ENCODE results near the gene GCNT4. TPM values are rescaled to one million over a fixed set of nuclear protein-coding genes. Genes with fewer than 3 reads are reported as not detected.

GCNT4 gene
- total and polyA plus RNA-seq, 8 donors: 1.5 to 6.4 (median 2.8) TPM

GRCh38 chr5:75031366-75031765, 21.0 kb downstream of the GCNT4 start:
- TF ChIP-seq CTCF (IDR thresholded peaks at IDR 0.05): no peak
- H3K4me1 ChIP-seq: peaks cover 0 to 4% (median 0%) of the 10 kb centered on the region in 3 donors
- H3K9me3 ChIP-seq: no peaks in the 10 kb centered on the region
- H3K36me3 ChIP-seq: no peaks in the 10 kb centered on the region
- no peak for DNase-seq
- no peak overlapping the region for H3K27ac ChIP-seq
- no peak for FAIRE-seq
- no peak overlapping the region for H3K4me3 ChIP-seq
- intact Hi-C loops (cut with DNase I): no loop called here
- no peak for ATAC-seq
- 20 to 34% methylated on average over 3 of the region's 3 CpGs for WGBS, 2 donors
- no peaks in the 10 kb centered on the region for H3K27me3 ChIP-seq

GRCh38 chr5:75028090-75028489, 24.3 kb downstream of the GCNT4 start:
- ATAC-seq: no peak
- intact Hi-C loops (cut with DNase I): no loop called here
- Histone ChIP-seq H3K9me3 (no peaks in the 10 kb centered on the region), H3K36me3 (no peaks in the 10 kb centered on the region), H3K27ac (no peak overlapping the region), H3K4me1 (peaks cover 2 to 10% (median 5%) of the 10 kb centered on the region in 3 donors), H3K4me3 (no peak overlapping the region), H3K27me3 (no peaks in the 10 kb centered on the region)
- TF ChIP-seq CTCF (IDR thresholded peaks at IDR 0.05): no peak
- 57 to 80% methylated on average over 3 of the region's 3 CpGs for WGBS, 2 donors
- no peak for DNase-seq
- no peak for FAIRE-seq

- Histone ChIP-seq H3K4me1 (peaks cover 17 to 31% (median 27%) of the 10 kb centered on the region in 3 donors), H3K9me3 (no peaks in the 10 kb centered on the region), H3K27ac (peak overlapping the region in 2 of 4 donors; percentile 43 to 70), H3K36me3 (no peaks in the 10 kb centered on the region), H3K4me3 (no peak overlapping the region), H3K27me3 (no peaks in the 10 kb centered on the region)
- FAIRE-seq (no peak), DNase-seq (no peak), ATAC-seq (no peak)
- intact Hi-C loops (cut with DNase I): no loop called here
- no peak for TF ChIP-seq CTCF (IDR thresholded peaks at IDR 0.05)
- 48 to 59% methylated on average over 9 of the region's 9 CpGs for WGBS, 2 donors
These were observed 28.8 kb downstream of the GCNT4 start for GRCh38 chr5:75023368-75024159.

GRCh38 chr5:75021800-75022199, 30.6 kb downstream of the GCNT4 start:
- ATAC-seq (peak; percentile 70 to 83 (median 76)), DNase-seq (peak in 1 of 6 donors; percentile 30), FAIRE-seq (no peak)
- Histone ChIP-seq H3K27ac (peak overlapping the region in 2 of 4 donors; percentile 43 to 70), H3K36me3 (no peaks in the 10 kb centered on the region), H3K4me1 (peaks cover 17 to 27% (median 27%) of the 10 kb centered on the region in 3 donors), H3K9me3 (no peaks in the 10 kb centered on the region), H3K4me3 (no peak overlapping the region), H3K27me3 (no peaks in the 10 kb centered on the region)
- 32 to 36% methylated on average over 4 of the region's 4 CpGs for WGBS, 2 donors
- TF ChIP-seq CTCF (IDR thresholded peaks at IDR 0.05): no peak
- intact Hi-C loops (cut with DNase I): no loop called here

- intact Hi-C loops (cut with DNase I): no loop called here
- no peaks in the 10 kb centered on the region for H3K36me3 ChIP-seq
- H3K27me3 ChIP-seq: no peaks in the 10 kb centered on the region
- FAIRE-seq: no peak
- peak overlapping the region in 3 of 4 donors; percentile 28 to 70 (median 43) for H3K27ac ChIP-seq
- TF ChIP-seq CTCF (IDR thresholded peaks at IDR 0.05): no peak
- peak; percentile 69 to 81 (median 74) for ATAC-seq
- H3K4me3 ChIP-seq: no peak overlapping the region
- peak in 3 of 6 donors; percentile 43 to 63 (median 51) for DNase-seq
- 19 to 30% methylated on average over 3 of the region's 3 CpGs for WGBS, 2 donors
- H3K4me1 ChIP-seq: peaks cover 17 to 27% (median 27%) of the 10 kb centered on the region in 3 donors
- no peaks in the 10 kb centered on the region for H3K9me3 ChIP-seq
These were observed 31.1 kb downstream of the GCNT4 start for GRCh38 chr5:75021219-75021618.

Data from pancreas (tissue), 10 donors.